DND-41 (cell line): ENCODE results near the gene RNF144B.

ENCODE experiments used
- ATAC-seq: fragments of 200-7000 bp; cut with Tn5 transposase; 3 replicates; pipeline ENCODE4 v1.9.1; 2021; ENCODE audit warnings: low read depth; ENCODE audit not compliant: insufficient read depth
- DNase-seq: peaks from one replicate; pipeline ENCODE4 v3.0.0-alpha.2; 2020
- H2AFZ ChIP-seq: 2 replicates; pipeline ENCODE4 v1.6.0; 2012; ENCODE audit warnings: low read depth, low read length
- H3K27ac ChIP-seq: 2 replicates; pipeline ENCODE4 v1.5.1; 2012; ENCODE audit warnings: low read length, inconsistent platforms
- H3K27me3 ChIP-seq: fragments of 200-600 bp; sonication (generic); 2 replicates; pipeline ENCODE4 v1.6.0; 2012; ENCODE audit warnings: low read length, mild to moderate bottlenecking, inconsistent platforms; ENCODE audit not compliant: insufficient read depth, poor library complexity
- H3K36me3 ChIP-seq: 2 replicates; pipeline ENCODE4 v1.5.1; 2012; ENCODE audit warnings: low read length, inconsistent platforms; ENCODE audit not compliant: insufficient read depth
- H3K4me1 ChIP-seq: 2 replicates; pipeline ENCODE4 v1.5.1; 2012; ENCODE audit warnings: mild to moderate bottlenecking, low read length; ENCODE audit not compliant: insufficient read depth
- H3K4me2 ChIP-seq: 2 replicates; pipeline ENCODE4 v1.6.0; 2012; ENCODE audit warnings: mild to moderate bottlenecking, moderate library complexity, low read length, inconsistent platforms; ENCODE audit not compliant: insufficient read depth
- H3K4me3 ChIP-seq, 2 experiments: fragments of 200-600 bp in 1 of 2; shearing (Covaris generic) in 1 of 2; 2 replicates each; pipeline ENCODE4 v1.5.1; 2012 to 2016; ENCODE audit warnings: inconsistent platforms in 2 of 2, low read length in 2 of 2, mild to moderate bottlenecking in 2 of 2, low read depth in 1 of 2, moderate library complexity in 1 of 2
- H3K79me2 ChIP-seq: 2 replicates; pipeline ENCODE4 v1.6.0; 2012; ENCODE audit warnings: low read length, inconsistent platforms; ENCODE audit not compliant: insufficient read depth
- H3K9ac ChIP-seq: 2 replicates; pipeline ENCODE4 v1.6.0; 2012; ENCODE audit warnings: low read depth, mild to moderate bottlenecking, inconsistent platforms, low read length, moderate library complexity
- H3K9me3 ChIP-seq: 2 replicates; pipeline ENCODE4 v1.5.1; 2012; ENCODE audit warnings: low read length, moderate library complexity, mild to moderate bottlenecking, inconsistent platforms; ENCODE audit not compliant: insufficient read depth, severe bottlenecking
- H4K20me1 ChIP-seq: 2 replicates; pipeline ENCODE4 v1.6.0; 2012; ENCODE audit warnings: low read length; ENCODE audit not compliant: insufficient read depth
- CTCF ChIP-seq: IDR thresholded peaks from 2 replicates; pipeline ENCODE4 v1.5.1; 2012; ENCODE audit warnings: borderline replicate concordance, low read length, moderate library complexity, mild to moderate bottlenecking; ENCODE audit not compliant: poor library complexity, severe bottlenecking; ENCODE audit errors: extremely low read depth
- EZH2 ChIP-seq: IDR thresholded peaks from 3 replicates; pipeline ENCODE4 v1.6.1; 2012; ENCODE audit warnings: borderline replicate concordance, low read depth, mild to moderate bottlenecking, moderate library complexity, low read length, inconsistent platforms; ENCODE audit not compliant: severe bottlenecking

RNF144B gene

GRCh38 chr6:18485660-18486435 is 98.7 kb downstream of the RNF144B start:
- no peak overlapping the region for H3K27ac ChIP-seq
- no peaks in the 10 kb centered on the region for H4K20me1 ChIP-seq

GRCh38 chr6:18488004-18488403 is 100.9 kb downstream of the RNF144B start:
- no peak for TF ChIP-seq EZH2
- no peak overlapping the region for H2AFZ ChIP-seq
- no peaks in the 10 kb centered on the region for H3K36me3 ChIP-seq
- H4K20me1 ChIP-seq = no peaks in the 10 kb centered on the region
- no peaks in the 10 kb centered on the region for H3K4me1 ChIP-seq
- H3K9ac ChIP-seq = no peak overlapping the region
- H3K4me2 ChIP-seq = no peak overlapping the region
- DNase-seq = no peak
- no peak for ATAC-seq
- H3K4me3 ChIP-seq = no peak overlapping the region
- H3K27me3 ChIP-seq = peaks cover 2% of the 10 kb centered on the region
- H3K79me2 ChIP-seq = no peaks in the 10 kb centered on the region
- H3K9me3 ChIP-seq = no peaks in the 10 kb centered on the region
- H3K27ac ChIP-seq = no peak overlapping the region

More at GRCh38 chr6:18485660-18486435, 98.7 kb downstream of the RNF144B start:
- Histone ChIP-seq H3K36me3 (no peaks in the 10 kb centered on the region), H3K4me2 (no peak overlapping the region), H2AFZ (no peak overlapping the region), H3K4me1 (no peaks in the 10 kb centered on the region), H3K79me2 (no peaks in the 10 kb centered on the region), H3K4me3 (no peak overlapping the region), H3K9ac (no peak overlapping the region), H3K27me3 (peaks cover 2% of the 10 kb centered on the region), H3K9me3 (no peaks in the 10 kb centered on the region)
- DNase-seq (no peak), ATAC-seq (no peak)
- no peak for TF ChIP-seq CTCF
- no peak for TF ChIP-seq EZH2

- Histone ChIP-seq H3K4me2 (no peak overlapping the region), H3K27me3 (peaks cover 2% of the 10 kb centered on the region), H3K9me3 (no peaks in the 10 kb centered on the region), H3K79me2 (no peaks in the 10 kb centered on the region), H3K27ac (no peak overlapping the region), H3K4me1 (no peaks in the 10 kb centered on the region), H2AFZ (no peak overlapping the region), H4K20me1 (no peaks in the 10 kb centered on the region), H3K36me3 (no peaks in the 10 kb centered on the region), H3K9ac (no peak overlapping the region), H3K4me3 (no peak overlapping the region)
- no peak for ATAC-seq
- DNase-seq = no peak
- TF ChIP-seq CTCF (no peak), EZH2 (no peak)
Measured at GRCh38 chr6:18488526-18489270, 101.5 kb downstream of the RNF144B start.

- no peak overlapping the region for H3K27ac ChIP-seq
- H3K27me3 ChIP-seq = peaks cover 2% of the 10 kb centered on the region
- H3K79me2 ChIP-seq = no peaks in the 10 kb centered on the region
- TF ChIP-seq CTCF (no peak), EZH2 (no peak)
- H3K9ac ChIP-seq = no peak overlapping the region
- ATAC-seq (no peak), DNase-seq (no peak)
- no peaks in the 10 kb centered on the region for H3K9me3 ChIP-seq
- no peak overlapping the region for H2AFZ ChIP-seq
- H3K4me3 ChIP-seq = no peak overlapping the region
- no peaks in the 10 kb centered on the region for H4K20me1 ChIP-seq
- H3K4me1 ChIP-seq = no peaks in the 10 kb centered on the region
- no peak overlapping the region for H3K4me2 ChIP-seq
- no peaks in the 10 kb centered on the region for H3K36me3 ChIP-seq
Measured at GRCh38 chr6:18489335-18489734, 102.2 kb downstream of the RNF144B start.
